Smooth muscle cell (in vitro differentiated cells): Measurements from ENCODE around the gene ODAD2. TPM values are rescaled to one million over a fixed set of nuclear protein-coding genes. Genes with fewer than 3 reads are reported as not detected.
"Not testable (repeated sequence)": the region's sequence is repeated elsewhere in the genome, so short reads cannot be mapped to it uniquely, and the experiment has no call there.

Experiments
- DNase-seq: peaks from one replicate; lab custom pipeline; 2025; ENCODE audit not compliant: unreplicated experiment; lab: John Stamatoyannopoulos, UW
- H2AFZ ChIP-seq: fragments of 200-600 bp; sonication (generic); 2 replicates; pipeline ENCODE4 v1.6.0; 2016; ENCODE audit warnings: antibody characterized with exemption, low read depth, mild to moderate bottlenecking
- H3F3A ChIP-seq: fragments of 200-600 bp; sonication (generic); 2 replicates; pipeline ENCODE4 v1.6.0; 2017; ENCODE audit warnings: antibody characterized with exemption, low read depth
- H3K27ac ChIP-seq: fragments of 200-600 bp; sonication (generic); 2 replicates; pipeline ENCODE4 v1.5.1; 2016; ENCODE audit warnings: low read depth, mild to moderate bottlenecking
- H3K27me3 ChIP-seq: fragments of 200-600 bp; sonication (generic); 2 replicates; pipeline ENCODE4 v1.6.1; 2016; ENCODE audit warnings: low read depth, mild to moderate bottlenecking
- H3K36me3 ChIP-seq: fragments of 200-600 bp; sonication (generic); 2 replicates; pipeline ENCODE4 v1.5.1; 2016; ENCODE audit warnings: low read depth
- H3K4me1 ChIP-seq: fragments of 200-600 bp; sonication (generic); 2 replicates; pipeline ENCODE4 v1.5.1; 2016; ENCODE audit warnings: low read depth
- H3K4me2 ChIP-seq: fragments of 200-600 bp; sonication (generic); 2 replicates; pipeline ENCODE4 v1.6.0; 2016; ENCODE audit warnings: mild to moderate bottlenecking
- H3K4me3 ChIP-seq: fragments of 200-600 bp; sonication (generic); 2 replicates; pipeline ENCODE4 v1.5.1; 2016; ENCODE audit warnings: mild to moderate bottlenecking
- H3K79me2 ChIP-seq: fragments of 200-600 bp; sonication (generic); 2 replicates; pipeline ENCODE4 v1.6.0; 2016; ENCODE audit warnings: low read depth, mild to moderate bottlenecking
- H3K9ac ChIP-seq: fragments of 200-600 bp; sonication (generic); 2 replicates; pipeline ENCODE4 v1.6.0; 2016; ENCODE audit warnings: low read depth
- H3K9me3 ChIP-seq: fragments of 200-600 bp; sonication (generic); replicated peaks from 2 replicates; pipeline ENCODE4 v1.5.1; 2016; ENCODE audit warnings: low read depth
- H4K20me1 ChIP-seq: fragments of 200-600 bp; sonication (generic); 2 replicates; pipeline ENCODE4 v1.6.0; 2016; ENCODE audit warnings: low read depth
- WGBS: methylation state at CpG from one replicate; pipeline ENCODE4 v1.1.7; 2016; ENCODE audit warnings: low lambda C conversion rate; 5-methylcytosine and 5-hydroxymethylcytosine counted together
- polyA plus RNA-seq: library from polyadenylated mRNA; unstranded; fragments of >200 nt; fragmentation: Nextera tagmentation; extraction: Ambion mirVana; gene quantifications from 2 replicates; pipeline ENCODE4 v1.2.1, GENCODE V29; 2016
- total RNA-seq: library from RNA; depleted of rRNA; stranded (reverse); fragments of >200 nt; gene quantifications from 2 replicates; pipeline ENCODE4 v1.2.3, GENCODE V29; 2014
- TF ChIP-seq, protein P1 (sequence below): fragments of 200-600 bp; sonication (generic); IDR thresholded peaks from 2 replicates; pipeline ENCODE4 v1.5.1; 2017; ENCODE audit warnings: borderline replicate concordance, mild to moderate bottlenecking, antibody characterized with exemption; ENCODE audit not compliant: insufficient read depth, poor library complexity, severe bottlenecking

ODAD2 gene
- total and polyA plus RNA-seq, 2 experiments from 2014 or later, result 0.45 TPM; not detected in 1

DNA sequence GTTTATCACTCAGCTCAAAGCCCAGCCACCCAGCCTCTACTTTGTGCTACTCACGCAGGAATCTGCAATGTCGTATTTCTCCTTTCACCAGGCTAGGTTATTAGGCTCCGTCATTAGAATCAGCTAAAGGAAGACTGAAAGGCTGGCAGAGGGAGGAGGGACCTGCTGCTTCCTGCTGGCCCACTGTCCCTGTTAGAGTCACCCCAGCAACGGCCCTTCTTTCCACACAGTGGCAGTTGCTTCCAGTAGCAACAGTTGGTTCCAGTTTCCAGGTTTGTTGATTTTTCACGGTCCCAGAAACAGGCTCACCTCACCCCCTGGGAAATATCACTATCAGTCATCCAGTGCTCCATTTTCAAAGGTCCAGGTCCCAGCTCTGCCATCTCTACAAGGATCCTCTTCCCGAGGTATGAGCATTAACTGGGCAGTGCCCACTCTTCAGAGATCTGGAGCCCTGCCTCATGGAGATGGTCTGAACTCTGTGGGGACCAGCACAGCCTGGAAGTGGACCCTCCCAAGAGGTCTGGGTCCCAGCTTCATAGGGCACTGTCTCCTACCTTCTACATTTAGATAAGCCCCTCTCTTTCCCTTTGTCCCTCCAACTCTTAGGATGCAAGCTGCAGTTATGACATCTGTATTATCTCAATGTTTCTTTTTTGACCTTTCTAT, 15.9 kb downstream of the ODAD2 start:
- 79% methylated on average over 6 of the region's 6 CpGs for WGBS
- no peak overlapping the region for H3K9ac ChIP-seq
- H3K9me3 ChIP-seq, result no peaks in the 10 kb centered on the region
- H3K36me3 ChIP-seq, result no peaks in the 10 kb centered on the region
- H3K4me1 ChIP-seq, result no peaks in the 10 kb centered on the region
- no peaks in the 10 kb centered on the region for H3K27me3 ChIP-seq
- no peak overlapping the region for H2AFZ ChIP-seq
- H4K20me1 ChIP-seq, result no peaks in the 10 kb centered on the region
- H3F3A ChIP-seq, result no peaks in the 10 kb centered on the region
- H3K79me2 ChIP-seq, result no peaks in the 10 kb centered on the region
- no peak overlapping the region for H3K4me2 ChIP-seq
- TF ChIP-seq, protein P1, sequence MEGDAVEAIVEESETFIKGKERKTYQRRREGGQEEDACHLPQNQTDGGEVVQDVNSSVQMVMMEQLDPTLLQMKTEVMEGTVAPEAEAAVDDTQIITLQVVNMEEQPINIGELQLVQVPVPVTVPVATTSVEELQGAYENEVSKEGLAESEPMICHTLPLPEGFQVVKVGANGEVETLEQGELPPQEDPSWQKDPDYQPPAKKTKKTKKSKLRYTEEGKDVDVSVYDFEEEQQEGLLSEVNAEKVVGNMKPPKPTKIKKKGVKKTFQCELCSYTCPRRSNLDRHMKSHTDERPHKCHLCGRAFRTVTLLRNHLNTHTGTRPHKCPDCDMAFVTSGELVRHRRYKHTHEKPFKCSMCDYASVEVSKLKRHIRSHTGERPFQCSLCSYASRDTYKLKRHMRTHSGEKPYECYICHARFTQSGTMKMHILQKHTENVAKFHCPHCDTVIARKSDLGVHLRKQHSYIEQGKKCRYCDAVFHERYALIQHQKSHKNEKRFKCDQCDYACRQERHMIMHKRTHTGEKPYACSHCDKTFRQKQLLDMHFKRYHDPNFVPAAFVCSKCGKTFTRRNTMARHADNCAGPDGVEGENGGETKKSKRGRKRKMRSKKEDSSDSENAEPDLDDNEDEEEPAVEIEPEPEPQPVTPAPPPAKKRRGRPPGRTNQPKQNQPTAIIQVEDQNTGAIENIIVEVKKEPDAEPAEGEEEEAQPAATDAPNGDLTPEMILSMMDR, result no peak
- no peak for DNase-seq
- H3K4me3 ChIP-seq, result no peak overlapping the region
- H3K27ac ChIP-seq, result no peak overlapping the region

DNA sequence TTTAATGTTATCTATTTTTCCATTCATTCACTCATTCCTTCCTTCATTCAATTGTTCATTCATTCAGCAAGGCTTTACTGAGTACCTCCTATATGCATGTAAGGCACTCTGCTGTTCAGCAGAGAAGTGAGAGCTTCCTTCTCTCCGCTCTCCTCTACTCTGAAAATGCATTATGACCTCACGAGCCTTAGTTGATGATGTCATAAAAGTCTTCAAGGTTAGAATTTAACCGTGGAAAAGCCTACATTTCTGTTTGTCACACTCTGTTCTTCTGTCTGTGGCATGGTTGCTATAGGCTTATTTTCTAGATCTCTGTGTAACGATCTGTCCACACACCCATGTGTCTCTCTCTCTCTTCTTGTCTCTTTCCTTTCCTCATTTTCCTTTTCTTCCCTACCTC, 17.1 kb downstream of the ODAD2 start:
- TF ChIP-seq, protein P1, result no peak
- H3K9ac ChIP-seq, result no peak overlapping the region
- H3K4me1 ChIP-seq, result no peaks in the 10 kb centered on the region
- H3F3A ChIP-seq, result no peaks in the 10 kb centered on the region
- H4K20me1 ChIP-seq, result no peaks in the 10 kb centered on the region
- WGBS, result 87% methylated on average over 4 of the region's 4 CpGs
- no peak overlapping the region for H2AFZ ChIP-seq
- H3K27ac ChIP-seq, result no peak overlapping the region
- no peak overlapping the region for H3K4me3 ChIP-seq
- no peaks in the 10 kb centered on the region for H3K79me2 ChIP-seq
- H3K27me3 ChIP-seq, result no peaks in the 10 kb centered on the region
- no peak overlapping the region for H3K4me2 ChIP-seq
- no peak for DNase-seq
- no peaks in the 10 kb centered on the region for H3K9me3 ChIP-seq
- H3K36me3 ChIP-seq, result no peaks in the 10 kb centered on the region

DNA sequence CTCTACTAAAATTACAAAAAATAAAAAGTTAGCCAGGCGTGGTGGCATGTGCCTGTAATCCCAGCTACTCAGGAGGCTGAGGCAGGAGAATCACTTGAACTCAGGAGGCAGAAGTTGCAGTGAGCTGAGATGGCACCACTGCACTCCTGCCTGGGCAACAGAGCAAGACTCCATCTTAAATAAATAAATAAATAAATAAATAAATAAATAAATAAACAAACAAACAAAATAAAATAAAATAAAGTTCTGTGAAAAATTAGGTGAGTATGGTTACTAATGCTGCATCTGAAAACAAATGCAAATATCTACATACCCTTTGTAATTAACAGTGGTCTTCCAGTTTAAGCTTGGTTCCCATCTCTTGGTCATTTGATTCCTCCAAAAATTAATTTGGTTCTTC, 28.1 kb downstream of the ODAD2 start:
- not testable (repeated sequence) for H2AFZ ChIP-seq, H3K4me2 ChIP-seq, H3K79me2 ChIP-seq, H3K9ac ChIP-seq, H3K4me3 ChIP-seq, H3K9me3 ChIP-seq, H3K36me3 ChIP-seq, H3K27ac ChIP-seq, H3K27me3 ChIP-seq, DNase-seq, H3K4me1 ChIP-seq, H4K20me1 ChIP-seq, H3F3A ChIP-seq
- WGBS, result 100% methylated on average over 1 of the region's 1 CpG

DNA sequence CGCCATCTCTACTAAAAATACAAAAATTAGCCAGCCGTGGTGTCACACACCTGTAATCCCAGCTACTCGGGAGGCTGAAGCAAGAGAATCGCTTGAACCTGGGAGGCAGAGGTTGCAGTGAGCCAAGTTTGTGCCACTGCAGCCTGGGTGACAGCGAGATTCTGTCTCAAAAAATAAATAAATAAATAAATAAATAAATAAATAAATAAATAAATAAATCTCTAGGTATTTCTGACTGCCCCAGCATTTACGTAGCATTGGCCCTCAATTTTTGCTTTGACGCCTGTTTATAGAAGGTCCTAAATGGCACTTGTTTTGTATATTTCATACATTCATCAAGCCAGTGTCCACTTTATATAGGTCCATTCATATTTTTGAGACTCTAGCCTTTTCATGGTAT, 28.9 kb downstream of the ODAD2 start:
- not testable (repeated sequence) for H2AFZ ChIP-seq, H3K36me3 ChIP-seq, H4K20me1 ChIP-seq, H3F3A ChIP-seq, H3K27ac ChIP-seq, H3K4me2 ChIP-seq, H3K27me3 ChIP-seq, DNase-seq, H3K9me3 ChIP-seq, H3K4me3 ChIP-seq, H3K4me1 ChIP-seq, H3K79me2 ChIP-seq, H3K9ac ChIP-seq
- 84% methylated on average over 7 of the region's 7 CpGs for WGBS
